HEK293 (cell line): ENCODE results near the gene SHISA5.

Source experiments
- CTCF ChIP-seq: fragments of 450-650 bp; formaldehyde crosslinking; IDR thresholded peaks from 2 replicates; pipeline ENCODE4 v1.5.1; 2016; ENCODE audit warnings: missing biosample characterization, missing genetic modification characterization
- OSR2 ChIP-seq: fragments of 450-650 bp; formaldehyde crosslinking; IDR thresholded peaks from 2 replicates; pipeline ENCODE4 v1.5.1; 2016; ENCODE audit warnings: missing biosample characterization, missing genetic modification characterization
- SALL2 ChIP-seq: fragments of 450-650 bp; formaldehyde crosslinking; IDR thresholded peaks from 2 replicates; pipeline ENCODE4 v1.5.0; 2017; ENCODE audit warnings: missing biosample characterization, mild to moderate bottlenecking, missing genetic modification characterization, borderline replicate concordance
- SCRT2 ChIP-seq: fragments of 450-650 bp; formaldehyde crosslinking; IDR thresholded peaks from 2 replicates; pipeline ENCODE4 v1.5.1; 2016; ENCODE audit warnings: missing biosample characterization, missing genetic modification characterization
- TCF7L2 ChIP-seq: IDR thresholded peaks from 2 replicates; pipeline ENCODE4 v1.6.1; 2011; ENCODE audit warnings: low read depth, mild to moderate bottlenecking, inconsistent platforms, low read length, moderate library complexity, borderline replicate concordance
- ZNF184 ChIP-seq: fragments of 450-650 bp; IDR thresholded peaks from 2 replicates; pipeline ENCODE4 v1.5.1; 2018; ENCODE audit warnings: missing biosample characterization, mild to moderate bottlenecking, missing genetic modification characterization

GRCh38 chr3:48502728-48503168 is 1.2 kb downstream of the SHISA5 start:
- TF ChIP-seq TCF7L2 (no peak), SALL2 (tag by site-specific recombination) (no peak), ZNF184 (tag by site-specific recombination) (no peak), CTCF (no peak), SCRT2 (tag by site-specific recombination) (no peak), OSR2 (tag by site-specific recombination) (no peak)
